OCI-LY3 (cell line): Measurements from ENCODE around the gene NBEA.

Experiments used
- H2AFZ ChIP-seq: fragments of 200-600, 300-600 bp; shearing (Covaris generic); 2 replicates; pipeline ENCODE4 v1.6.0; 2014; ENCODE audit warnings: antibody characterized with exemption, low read depth, low read length
- H3K27ac ChIP-seq: fragments of 200-600, 300-600 bp; sonication (generic); 2 replicates; pipeline ENCODE4 v1.5.1; 2014; ENCODE audit warnings: mild to moderate bottlenecking, low read length, moderate library complexity, mixed read lengths
- H3K27me3 ChIP-seq: fragments of 200-600, 300-600 bp; sonication (generic); 2 replicates; pipeline ENCODE4 v1.6.1; 2014; ENCODE audit warnings: low read depth, low read length, mixed read lengths
- H3K36me3 ChIP-seq: fragments of 200-600, 300-600 bp; sonication (generic); replicated peaks from 2 replicates; pipeline ENCODE3; 2014; ENCODE audit warnings: low read depth, low read length, mixed read lengths
- H3K4me1 ChIP-seq: fragments of 300-600, 200-600 bp; sonication (generic); 2 replicates; pipeline ENCODE4 v1.6.1; 2014; ENCODE audit warnings: low read length, mixed read lengths
- H3K4me2 ChIP-seq: fragments of 200-600, 300-600 bp; sonication (generic); 2 replicates; pipeline ENCODE4 v1.6.1; 2014; ENCODE audit warnings: low read length, mixed read lengths
- H3K4me3 ChIP-seq: fragments of 300-600, 200-600 bp; sonication (generic); 2 replicates; pipeline ENCODE4 v1.5.1; 2014; ENCODE audit warnings: antibody characterized with exemption, mild to moderate bottlenecking, low read length, moderate library complexity
- H3K79me2 ChIP-seq: fragments of 300-600, 200-600 bp; shearing (Covaris generic); 2 replicates; pipeline ENCODE4 v1.6.1; 2014; ENCODE audit warnings: mild to moderate bottlenecking, low read length, mixed read lengths
- H3K9ac ChIP-seq: fragments of 300-600, 200-600 bp; shearing (Covaris generic); 2 replicates; pipeline ENCODE4 v1.6.0; 2014; ENCODE audit warnings: mild to moderate bottlenecking, low read length, moderate library complexity
- H3K9me3 ChIP-seq: fragments of 200-600, 300-600 bp; shearing (Covaris generic); 2 replicates; pipeline ENCODE4 v1.6.1; 2014; ENCODE audit warnings: low read length, mixed read lengths; ENCODE audit not compliant: insufficient read depth
- H4K20me1 ChIP-seq: fragments of 200-600, 300-600 bp; sonication (generic); 2 replicates; pipeline ENCODE4 v1.6.1; 2016; ENCODE audit warnings: low read length, mixed read lengths; ENCODE audit not compliant: insufficient read depth
- EZH2phosphoT487 ChIP-seq: fragments of 200-600 bp; shearing (Covaris generic); IDR thresholded peaks from 2 replicates; pipeline ENCODE4 v1.6.1; 2018; ENCODE audit warnings: antibody characterized with exemption, mixed run types, low read depth
- TF ChIP-seq, protein P1 (sequence below): fragments of 200-600, 300-600 bp; sonication (generic); IDR thresholded peaks from 2 replicates; pipeline ENCODE4 v1.5.1; 2014; ENCODE audit warnings: antibody characterized with exemption, low read length, low read depth

The NBEA gene

DNA sequence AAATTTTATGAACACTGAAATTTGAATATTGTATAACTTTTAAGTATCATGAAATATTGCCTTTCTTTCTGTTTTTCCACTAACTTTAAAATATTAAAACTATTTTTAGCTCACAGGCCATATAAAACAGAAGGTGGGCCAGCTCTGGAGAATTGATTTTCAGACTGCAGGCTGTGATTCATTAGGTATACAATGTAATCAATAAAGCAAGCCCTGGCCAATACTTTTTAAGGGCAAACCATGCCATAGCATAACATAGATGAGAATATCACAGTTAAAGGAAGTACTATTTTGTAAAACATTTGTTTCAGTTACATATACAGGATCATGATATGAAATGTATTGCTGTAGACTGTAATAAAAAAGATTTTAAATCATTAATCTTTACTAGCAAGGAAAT is 336.8 kb downstream of the NBEA start:
- no peaks in the 10 kb centered on the region for H4K20me1 ChIP-seq
- H3K9ac ChIP-seq: no peak overlapping the region
- H3K4me2 ChIP-seq: no peak overlapping the region
- H3K79me2 ChIP-seq: no peaks in the 10 kb centered on the region
- TF ChIP-seq EZH2phosphoT487: no peak
- TF ChIP-seq, protein P1, sequence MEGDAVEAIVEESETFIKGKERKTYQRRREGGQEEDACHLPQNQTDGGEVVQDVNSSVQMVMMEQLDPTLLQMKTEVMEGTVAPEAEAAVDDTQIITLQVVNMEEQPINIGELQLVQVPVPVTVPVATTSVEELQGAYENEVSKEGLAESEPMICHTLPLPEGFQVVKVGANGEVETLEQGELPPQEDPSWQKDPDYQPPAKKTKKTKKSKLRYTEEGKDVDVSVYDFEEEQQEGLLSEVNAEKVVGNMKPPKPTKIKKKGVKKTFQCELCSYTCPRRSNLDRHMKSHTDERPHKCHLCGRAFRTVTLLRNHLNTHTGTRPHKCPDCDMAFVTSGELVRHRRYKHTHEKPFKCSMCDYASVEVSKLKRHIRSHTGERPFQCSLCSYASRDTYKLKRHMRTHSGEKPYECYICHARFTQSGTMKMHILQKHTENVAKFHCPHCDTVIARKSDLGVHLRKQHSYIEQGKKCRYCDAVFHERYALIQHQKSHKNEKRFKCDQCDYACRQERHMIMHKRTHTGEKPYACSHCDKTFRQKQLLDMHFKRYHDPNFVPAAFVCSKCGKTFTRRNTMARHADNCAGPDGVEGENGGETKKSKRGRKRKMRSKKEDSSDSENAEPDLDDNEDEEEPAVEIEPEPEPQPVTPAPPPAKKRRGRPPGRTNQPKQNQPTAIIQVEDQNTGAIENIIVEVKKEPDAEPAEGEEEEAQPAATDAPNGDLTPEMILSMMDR: no peak
- H2AFZ ChIP-seq: no peak overlapping the region
- H3K4me1 ChIP-seq: no peaks in the 10 kb centered on the region
- no peaks in the 10 kb centered on the region for H3K9me3 ChIP-seq
- no peak overlapping the region for H3K4me3 ChIP-seq
- no peaks in the 10 kb centered on the region for H3K36me3 ChIP-seq
- no peaks in the 10 kb centered on the region for H3K27me3 ChIP-seq
- no peak overlapping the region for H3K27ac ChIP-seq

GRCh38 chr13:35279500-35279899 is 337.4 kb downstream of the NBEA start:
- H3K4me1 ChIP-seq: no peaks in the 10 kb centered on the region
- no peaks in the 10 kb centered on the region for H3K27me3 ChIP-seq
- H3K79me2 ChIP-seq: no peaks in the 10 kb centered on the region
- H3K27ac ChIP-seq: no peak overlapping the region
- no peaks in the 10 kb centered on the region for H4K20me1 ChIP-seq
- H3K36me3 ChIP-seq: no peaks in the 10 kb centered on the region
- TF ChIP-seq, protein P1: no peak
- TF ChIP-seq EZH2phosphoT487: no peak
- no peak overlapping the region for H2AFZ ChIP-seq
- H3K9me3 ChIP-seq: no peaks in the 10 kb centered on the region
- H3K4me2 ChIP-seq: no peak overlapping the region
- no peak overlapping the region for H3K4me3 ChIP-seq
- no peak overlapping the region for H3K9ac ChIP-seq

- H4K20me1 ChIP-seq: no peaks in the 10 kb centered on the region
- H3K9me3 ChIP-seq: no peaks in the 10 kb centered on the region
- H3K4me2 ChIP-seq: no peak overlapping the region
- H3K4me1 ChIP-seq: no peaks in the 10 kb centered on the region
- H3K4me3 ChIP-seq: no peak overlapping the region
- TF ChIP-seq, protein P1: no peak
- no peak for TF ChIP-seq EZH2phosphoT487
- no peak overlapping the region for H3K27ac ChIP-seq
- no peaks in the 10 kb centered on the region for H3K79me2 ChIP-seq
- no peak overlapping the region for H3K9ac ChIP-seq
- no peak overlapping the region for H2AFZ ChIP-seq
- H3K36me3 ChIP-seq: no peaks in the 10 kb centered on the region
- no peaks in the 10 kb centered on the region for H3K27me3 ChIP-seq
Measured at GRCh38 chr13:35283856-35284255, 341.8 kb downstream of the NBEA start.

- TF ChIP-seq, protein P1: no peak
- TF ChIP-seq EZH2phosphoT487: no peak
- Histone ChIP-seq H4K20me1 (no peaks in the 10 kb centered on the region), H3K4me3 (no peak overlapping the region), H3K4me1 (no peaks in the 10 kb centered on the region), H3K79me2 (no peaks in the 10 kb centered on the region), H3K36me3 (no peaks in the 10 kb centered on the region), H3K27ac (no peak overlapping the region), H3K9me3 (no peaks in the 10 kb centered on the region), H2AFZ (no peak overlapping the region), H3K9ac (no peak overlapping the region), H3K27me3 (no peaks in the 10 kb centered on the region), H3K4me2 (no peak overlapping the region)
Measured at GRCh38 chr13:35285677-35286076, 343.6 kb downstream of the NBEA start.
